HepG2 (cell line): ENCODE results near the gene C14orf93. TPM values are rescaled to one million over a fixed set of nuclear protein-coding genes. Genes with fewer than 3 reads are reported as not detected.
A peak's percentile ranks its signal among the peaks of the same experiment; 100 is the strongest.

Experiments
- ASH2L ChIP-seq: fragments of 300-600, 200-600 bp; sonication (generic); IDR thresholded peaks from 2 replicates; pipeline ENCODE4 v1.7.0; 2017; ENCODE audit warnings: low read depth, mild to moderate bottlenecking, moderate library complexity, mixed read lengths, low read length; ENCODE audit not compliant: insufficient read length
- CREM ChIP-seq, 2 experiments: sonication (generic) in 1 of 2; formaldehyde crosslinking in 1 of 2; IDR thresholded peaks; 2 replicates each; pipeline versions ENCODE4 v1.4.0 to v1.6.1; 2016 to 2020; ENCODE audit warnings: antibody characterized with exemption in 1 of 2, mild to moderate bottlenecking in 1 of 2, missing genetic modification reagents in 1 of 2
- EP300 ChIP-seq, 3 experiments: sonication (generic) in 1 of 3; formaldehyde crosslinking in 1 of 3; IDR thresholded peaks; 2 replicates each; pipeline versions ENCODE4 v1.5.1 to v1.6.1; 2011 to 2020; ENCODE audit warnings: low read depth in 2 of 3, low read length in 2 of 3, borderline replicate concordance in 1 of 3, improper control_type of control experiment in 1 of 3, mild to moderate bottlenecking in 1 of 3, missing genetic modification reagents in 1 of 3, moderate library complexity in 1 of 3
- FOXM1 ChIP-seq: sonication (generic); formaldehyde crosslinking; IDR thresholded peaks from 2 replicates; pipeline ENCODE4 v1.5.0; 2020; ENCODE audit warnings: missing genetic modification reagents
- FOXO1 ChIP-seq: sonication (generic); formaldehyde crosslinking; IDR thresholded peaks from 2 replicates; pipeline ENCODE4 v1.4.0; 2020; ENCODE audit warnings: missing genetic modification reagents
- IRF1 ChIP-seq: sonication (generic); formaldehyde crosslinking; IDR thresholded peaks from 2 replicates; pipeline ENCODE4 v1.4.0; 2020; ENCODE audit warnings: low read depth, mild to moderate bottlenecking, missing genetic modification reagents
- IRX3 ChIP-seq: sonication (generic); formaldehyde crosslinking; IDR thresholded peaks from 2 replicates; pipeline ENCODE4 v1.8.1; 2023; ENCODE audit warnings: mild to moderate bottlenecking, low read depth, missing genetic modification reagents, borderline replicate concordance
- MXD3 ChIP-seq: IDR thresholded peaks from 2 replicates; pipeline ENCODE4 v1.6.1; 2016; ENCODE audit warnings: mild to moderate bottlenecking, missing biosample characterization, missing genetic modification reagents
- MXD4 ChIP-seq: IDR thresholded peaks from 2 replicates; pipeline ENCODE4 v1.6.1; 2016; ENCODE audit warnings: mild to moderate bottlenecking, missing biosample characterization, missing genetic modification reagents
- PHF21A ChIP-seq: sonication (generic); formaldehyde crosslinking; IDR thresholded peaks from 2 replicates; pipeline ENCODE4 v1.5.0; 2020; ENCODE audit warnings: mild to moderate bottlenecking, missing genetic modification reagents
- SAP130 ChIP-seq: IDR thresholded peaks from 2 replicates; pipeline ENCODE4 v1.6.1; 2016; ENCODE audit warnings: low read depth
- SNAI1 ChIP-seq: sonication (generic); formaldehyde crosslinking; IDR thresholded peaks from 2 replicates; pipeline ENCODE4 v1.5.0; 2020; ENCODE audit warnings: mild to moderate bottlenecking, missing genetic modification reagents, borderline replicate concordance
- TARDBP ChIP-seq: sonication (generic); formaldehyde crosslinking; IDR thresholded peaks from 2 replicates; pipeline ENCODE4 v1.8.0; 2022; ENCODE audit warnings: mild to moderate bottlenecking, missing genetic modification reagents
- ZHX2 ChIP-seq, 2 experiments: sonication (generic) in 1 of 2; formaldehyde crosslinking in 1 of 2; IDR thresholded peaks; 2 replicates each; pipeline versions ENCODE4 v1.6.1 to v1.9.0; 2014 to 2022; ENCODE audit warnings: antibody characterized with exemption in 1 of 2, borderline replicate concordance in 1 of 2, inconsistent platforms in 1 of 2, low read depth in 1 of 2, missing genetic modification reagents in 1 of 2
- ZNF232 ChIP-seq: sonication (generic); formaldehyde crosslinking; IDR thresholded peaks from 2 replicates; pipeline ENCODE4 v1.4.0; 2020; ENCODE audit warnings: missing genetic modification reagents, borderline replicate concordance
- ZNF781 ChIP-seq: sonication (generic); formaldehyde crosslinking; IDR thresholded peaks from 2 replicates; pipeline ENCODE4 v1.5.1; 2020; ENCODE audit warnings: borderline replicate concordance, mild to moderate bottlenecking, missing genetic modification reagents; ENCODE audit errors: not compliant biosample characterization
- polyA plus RNA-seq, 8 experiments: library from polyadenylated mRNA; depleted of rRNA in 3 of 8; stranded (reverse) in 7 of 8; unstranded in 1 of 8; fragments of >200 nt; fragmentation: Illumina TruSeq in 4 of 8; extraction: Trizol in 4 of 8; gene quantifications; 2 replicates each; pipeline versions ENCODE4 v1.2.1 to v1.2.3, GENCODE V29; 2011 to 2016; ENCODE audit warnings: low read depth in 4 of 8, missing spikeins in 1 of 8, mixed read lengths in 1 of 8; ENCODE audit not compliant: insufficient read depth in 1 of 8
- total RNA-seq, 5 experiments: library from RNA; depleted of rRNA; stranded (reverse); fragments of >200 nt; fragmentation: Illumina TruSeq; extraction: Trizol; gene quantifications; 2 replicates each; pipeline ENCODE4 v1.2.3, GENCODE V29; 2016; ENCODE audit warnings: low read depth in 1 of 5
- TF ChIP-seq, protein P1 (sequence below): sonication (generic); formaldehyde crosslinking; IDR thresholded peaks from 2 replicates; pipeline ENCODE4 v1.8.0; 2022; ENCODE audit warnings: mild to moderate bottlenecking, missing genetic modification reagents; ENCODE audit not compliant: insufficient replicate concordance

The C14orf93 gene
- total and polyA plus RNA-seq, 2 of the 13 experiments (the other 11 are each of a cell fraction or from before 2014, with no cell fraction given), result 11.4 to 22.5 TPM

DNA sequence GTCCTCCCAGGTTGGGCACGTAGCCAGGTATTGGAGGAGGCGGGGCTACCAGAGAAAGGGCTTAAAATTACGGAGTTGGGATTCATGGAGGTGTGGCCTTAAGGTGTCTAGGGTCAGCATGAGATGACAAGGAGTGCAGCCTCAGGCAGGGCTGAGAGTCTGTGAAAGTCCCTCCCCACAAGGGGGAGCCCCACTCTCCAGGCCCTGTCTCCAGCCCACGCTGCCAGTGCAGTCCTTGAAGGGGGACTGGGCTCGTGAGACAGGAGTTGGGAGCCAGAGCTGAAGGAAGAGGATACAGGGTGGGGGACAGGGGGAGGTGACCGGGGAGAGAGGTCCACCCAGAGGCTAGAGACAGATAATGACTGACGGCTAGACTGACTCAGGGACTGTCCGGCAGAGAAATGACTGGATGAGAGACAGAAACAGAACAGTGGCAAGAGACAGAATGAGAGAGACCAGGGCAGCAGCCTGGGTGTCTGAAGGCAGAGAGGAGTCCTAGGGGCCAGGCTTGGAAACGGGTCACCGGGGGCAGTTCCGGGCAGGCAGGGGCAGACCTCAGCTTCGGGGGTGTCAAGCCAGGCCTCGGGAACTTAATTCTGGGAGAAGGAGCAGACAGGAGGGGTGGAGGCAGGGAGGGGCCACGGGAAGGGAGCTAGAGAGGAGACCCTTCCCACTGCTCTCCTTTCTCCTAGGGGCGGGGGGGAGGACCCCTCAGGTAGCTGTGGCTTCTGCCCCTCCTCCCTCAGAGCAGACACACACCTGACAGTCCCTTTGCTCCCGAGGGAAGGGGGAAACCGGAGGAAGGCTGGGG, 46.4 kb upstream of the C14orf93 start (continued):
- TF ChIP-seq ASH2L (peak; percentile 77), EP300 (IDR thresholded peaks at IDR 0.05; ENCODE audit: low read depth in 2 of 2, low read length in 2 of 2) (peak in 1 of 2 experiments; percentile 32; a peak in 1 of 4 replicates), EP300 (CRISPR knock-in tag; IDR thresholded peaks at IDR 0.05; ENCODE audit: borderline replicate concordance) (0 out of 2 replicates have a peak, but pooled peaks have one; percentile 37), PHF21A (no peak), MXD4 (peak; percentile 64), ZNF781 (CRISPR knock-in tag) (no peak), FOXO1 (CRISPR knock-in tag) (no peak; the same call in 1 of the 2 replicates), ZNF232 (CRISPR knock-in tag) (no peak), SAP130 (CRISPR knock-in tag) (peak; percentile 68), CREM (IDR thresholded peaks at IDR 0.05) (no peak), CREM (CRISPR knock-in tag; IDR thresholded peaks at IDR 0.05) (no peak), ZHX2 (IDR thresholded peaks at IDR 0.05; ENCODE audit: low read depth) (0 out of 2 replicates have a peak, but pooled peaks have one; percentile 32), ZHX2 (CRISPR knock-in tag; IDR thresholded peaks at IDR 0.05; ENCODE audit: borderline replicate concordance) (no peak), MXD3 (CRISPR knock-in tag) (0 out of 2 replicates have a peak, but pooled peaks have one; percentile 38), FOXM1 (no peak), TARDBP (CRISPR knock-in tag) (peak; percentile 11; the same call in 1 of the 2 replicates), IRX3 (no peak), IRF1 (no peak), SNAI1 (CRISPR knock-in tag) (no peak)
- TF ChIP-seq, protein P1, sequence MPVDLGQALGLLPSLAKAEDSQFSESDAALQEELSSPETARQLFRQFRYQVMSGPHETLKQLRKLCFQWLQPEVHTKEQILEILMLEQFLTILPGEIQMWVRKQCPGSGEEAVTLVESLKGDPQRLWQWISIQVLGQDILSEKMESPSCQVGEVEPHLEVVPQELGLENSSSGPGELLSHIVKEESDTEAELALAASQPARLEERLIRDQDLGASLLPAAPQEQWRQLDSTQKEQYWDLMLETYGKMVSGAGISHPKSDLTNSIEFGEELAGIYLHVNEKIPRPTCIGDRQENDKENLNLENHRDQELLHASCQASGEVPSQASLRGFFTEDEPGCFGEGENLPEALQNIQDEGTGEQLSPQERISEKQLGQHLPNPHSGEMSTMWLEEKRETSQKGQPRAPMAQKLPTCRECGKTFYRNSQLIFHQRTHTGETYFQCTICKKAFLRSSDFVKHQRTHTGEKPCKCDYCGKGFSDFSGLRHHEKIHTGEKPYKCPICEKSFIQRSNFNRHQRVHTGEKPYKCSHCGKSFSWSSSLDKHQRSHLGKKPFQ (CRISPR knock-in tag), result no peak
